ENCODE measurements around the gene HAUS1.

GRCh38 chr18:46156124-46156745, 52.0 kb downstream of the HAUS1 start:
- TF ChIP-seq CTCF (IDR thresholded peaks at IDR 0.05) (no peak), POLR2A (IDR thresholded peaks at IDR 0.05) (no peak)

Data from right lobe of liver (tissue), 4 donors.